GM23248 (cell line): ENCODE measurements around the gene FGFR2. TPM values are rescaled to one million over a fixed set of nuclear protein-coding genes. Genes with fewer than 3 reads are reported as not detected.

Experiments
- DNase-seq: peaks from one replicate; pipeline ENCODE4 v3.0.0-alpha.2; 2015
- H2AFZ ChIP-seq: fragments of 200-600 bp; sonication (generic); 2 replicates; pipeline ENCODE4 v1.6.1; 2016; ENCODE audit warnings: antibody characterized with exemption
- H3F3A ChIP-seq: fragments of 200-600 bp; sonication (generic); 2 replicates; pipeline ENCODE4 v1.6.1; 2016; ENCODE audit warnings: mild to moderate bottlenecking, antibody characterized with exemption, mixed run types; ENCODE audit not compliant: insufficient read depth
- H3K27ac ChIP-seq: fragments of 200-600 bp; sonication (generic); 2 replicates; pipeline ENCODE4 v1.5.1; 2016; ENCODE audit warnings: mild to moderate bottlenecking
- H3K27me3 ChIP-seq: fragments of 200-600 bp; sonication (generic); replicated peaks from 2 replicates; pipeline ENCODE4 v1.6.1; 2016; ENCODE audit warnings: mild to moderate bottlenecking; ENCODE audit not compliant: insufficient read depth
- H3K36me3 ChIP-seq: fragments of 200-600 bp; sonication (generic); 2 replicates; pipeline ENCODE4 v1.6.1; 2016; ENCODE audit warnings: low read depth, mild to moderate bottlenecking
- H3K4me1 ChIP-seq: fragments of 200-600 bp; sonication (generic); 2 replicates; pipeline ENCODE4 v1.6.1; 2016; ENCODE audit warnings: mild to moderate bottlenecking; ENCODE audit not compliant: insufficient read depth
- H3K4me2 ChIP-seq: fragments of 200-600 bp; sonication (generic); one replicate; pipeline ENCODE4 v1.6.1; 2016; ENCODE audit warnings: mild to moderate bottlenecking; ENCODE audit not compliant: unreplicated experiment
- H3K4me3 ChIP-seq: fragments of 200-600 bp; sonication (generic); 2 replicates; pipeline ENCODE4 v1.5.1; 2016; ENCODE audit warnings: mild to moderate bottlenecking
- H3K79me2 ChIP-seq: fragments of 200-600 bp; sonication (generic); 2 replicates; pipeline ENCODE4 v1.6.1; 2016; ENCODE audit warnings: mild to moderate bottlenecking; ENCODE audit not compliant: insufficient read depth
- H3K9ac ChIP-seq: fragments of 200-600 bp; sonication (generic); 2 replicates; pipeline ENCODE4 v1.6.1; 2016; ENCODE audit warnings: mild to moderate bottlenecking
- H3K9me2 ChIP-seq: fragments of 200-600 bp; sonication (generic); 2 replicates; pipeline ENCODE4 v1.6.1; 2016; ENCODE audit warnings: mixed run types, mild to moderate bottlenecking, moderate library complexity; ENCODE audit not compliant: insufficient read depth
- H3K9me3 ChIP-seq: fragments of 200-600 bp; sonication (generic); one replicate; pipeline ENCODE4 v1.6.1; 2017; ENCODE audit warnings: low read depth
- H4K20me1 ChIP-seq: fragments of 200-600 bp; sonication (generic); 2 replicates; pipeline ENCODE4 v1.6.0; 2016; ENCODE audit not compliant: insufficient read depth
- EZH2 ChIP-seq: fragments of 200-600 bp; sonication (generic); IDR thresholded peaks from 2 replicates; pipeline ENCODE4 v1.6.1; 2018; ENCODE audit warnings: antibody characterized with exemption, mild to moderate bottlenecking; ENCODE audit not compliant: insufficient read depth, poor library complexity, severe bottlenecking
- EZH2phosphoT487 ChIP-seq: fragments of 200-600 bp; sonication (generic); IDR thresholded peaks from 2 replicates; pipeline ENCODE4 v1.6.1; 2018; ENCODE audit warnings: antibody characterized with exemption, moderate library complexity, mild to moderate bottlenecking, low read depth; ENCODE audit not compliant: insufficient read depth
- WGBS, 2 experiments: methylation state at CpG; one replicate each; pipeline ENCODE4 v1.1.6; 2015 to 2017; ENCODE audit warnings: low lambda C conversion rate in 2 of 2, low coverage in 1 of 2; ENCODE audit errors: missing lambda C conversion rate in 2 of 2; 5-methylcytosine and 5-hydroxymethylcytosine counted together
- in situ Hi-C: fragments of 300-500 bp; cut with MboI; formaldehyde crosslinking; loops from 2 replicates; pipeline ENCODE4 v1.15.0; 2020
- polyA plus RNA-seq: library from polyadenylated mRNA; unstranded; fragments of >200 nt; fragmentation: Nextera tagmentation; extraction: Ambion mirVana; gene quantifications from 2 replicates; pipeline ENCODE4 v1.2.1, GENCODE V29; 2016
- total RNA-seq: library from RNA; depleted of rRNA; stranded (reverse); fragments of >200 nt; shearing (Covaris generic); gene quantifications from 2 replicates; pipeline ENCODE4 v1.2.3, GENCODE V29; 2014

Gene FGFR2
- total and polyA plus RNA-seq, 2 experiments from 2014 or later, result 0.15 TPM; not detected in 1

DNA sequence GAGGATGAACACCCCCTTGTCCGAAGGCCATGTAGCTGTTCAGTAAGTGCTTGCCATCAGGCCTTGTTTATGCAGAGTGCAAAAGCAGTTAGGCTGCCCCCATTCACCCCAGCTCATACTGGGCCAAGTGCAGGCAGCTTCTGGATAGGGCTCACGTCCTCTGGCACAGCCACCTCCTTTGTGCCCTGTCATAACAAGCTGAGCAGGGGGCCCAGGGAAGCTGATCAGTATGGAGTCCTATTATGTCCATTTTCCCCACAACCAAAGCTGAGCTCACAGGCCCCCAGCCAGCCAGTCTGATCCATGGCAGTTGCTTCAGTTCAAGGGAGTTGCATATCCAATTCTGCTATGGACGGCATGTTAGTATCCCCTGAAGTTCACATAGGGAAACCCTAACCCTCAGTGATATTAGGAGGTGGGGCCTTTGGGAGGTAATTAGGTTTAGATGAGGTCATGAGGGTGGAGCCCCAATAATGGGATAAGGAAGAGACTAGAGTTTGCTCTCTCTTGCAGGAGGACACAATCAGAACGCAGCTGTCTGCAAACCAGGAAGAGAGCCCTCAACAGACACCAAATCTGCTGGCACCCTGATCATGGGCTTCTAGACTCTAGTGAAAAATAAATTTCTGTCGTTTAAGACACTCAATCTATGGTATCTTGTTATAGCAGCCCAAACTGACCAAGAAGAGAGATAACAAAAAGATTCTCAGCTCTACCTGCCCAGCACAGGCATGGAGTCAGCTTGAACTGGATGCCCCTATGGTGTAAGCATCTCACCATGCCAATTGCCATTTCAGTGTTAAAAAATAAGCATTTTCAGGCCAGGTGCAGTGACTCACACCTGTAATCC, 155.9 kb downstream of the FGFR2 start:
- H3K4me3 ChIP-seq, result no peak overlapping the region
- H4K20me1 ChIP-seq, result no peaks in the 10 kb centered on the region
- no peaks in the 10 kb centered on the region for H3K27me3 ChIP-seq
- H3F3A ChIP-seq, result no peaks in the 10 kb centered on the region
- H3K36me3 ChIP-seq, result no peaks in the 10 kb centered on the region
- no peak for TF ChIP-seq EZH2
- no peak for TF ChIP-seq EZH2phosphoT487
- H3K4me1 ChIP-seq, result no peaks in the 10 kb centered on the region
- no peak overlapping the region for H3K4me2 ChIP-seq
- H3K27ac ChIP-seq, result no peak overlapping the region
- H2AFZ ChIP-seq, result no peak overlapping the region
- DNase-seq, result no peak
- no peaks in the 10 kb centered on the region for H3K79me2 ChIP-seq
- H3K9ac ChIP-seq, result no peak overlapping the region
- in situ Hi-C loops, result no loop called here
- 30 to 32% methylated on average over 5 of the region's 5 CpGs for WGBS, 2 experiments
- no peaks in the 10 kb centered on the region for H3K9me2 ChIP-seq
- no peaks in the 10 kb centered on the region for H3K9me3 ChIP-seq

DNA sequence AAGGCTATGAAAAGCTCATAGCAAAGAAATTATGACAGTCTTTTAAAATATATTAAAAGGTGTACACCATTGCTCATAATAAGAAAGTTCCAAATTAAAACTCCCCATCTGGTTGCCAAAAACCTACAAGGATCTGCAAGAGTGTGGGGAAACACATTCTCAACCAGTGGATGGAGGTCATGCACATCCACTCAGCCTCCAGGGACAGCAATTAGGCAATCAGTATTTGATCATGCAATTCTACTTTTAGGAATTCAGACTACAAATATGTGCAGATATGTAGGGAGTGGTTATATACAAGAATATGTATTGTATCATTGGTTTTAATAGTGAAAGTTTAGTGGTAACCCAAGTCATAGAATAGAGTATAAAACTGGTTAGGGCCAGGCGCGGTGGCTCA, 157.8 kb downstream of the FGFR2 start:
- WGBS, 2 experiments, result 81 to 96% methylated on average over 2 of the region's 2 CpGs
- Histone ChIP-seq H4K20me1 (no peaks in the 10 kb centered on the region), H3K79me2 (no peaks in the 10 kb centered on the region)

DNA sequence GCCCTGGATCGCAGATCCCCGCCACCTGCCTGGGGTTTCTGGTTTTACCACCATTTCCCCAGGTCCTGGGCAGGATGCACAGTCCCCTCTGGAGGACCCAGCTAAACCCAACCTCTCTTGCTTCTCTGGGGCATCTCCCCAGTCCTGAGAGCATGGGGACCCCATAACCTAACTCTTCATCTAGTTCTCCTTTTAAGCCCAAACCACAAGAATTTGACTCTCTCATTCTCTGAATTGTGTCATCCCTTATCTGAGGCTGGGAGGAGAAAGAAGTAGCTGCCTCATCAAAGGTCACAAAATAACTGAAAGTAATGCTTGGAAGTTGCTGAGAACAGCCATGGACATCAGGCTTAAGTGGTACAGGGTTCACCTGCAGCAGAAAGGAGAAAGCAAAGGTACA, 159.9 kb downstream of the FGFR2 start:
- Histone ChIP-seq H3K9me2 (no peaks in the 10 kb centered on the region), H3K27me3 (no peaks in the 10 kb centered on the region), H3K9me3 (no peaks in the 10 kb centered on the region), H3F3A (no peaks in the 10 kb centered on the region), H3K27ac (no peak overlapping the region), H3K79me2 (no peaks in the 10 kb centered on the region), H3K4me1 (no peaks in the 10 kb centered on the region), H3K4me2 (no peak overlapping the region), H4K20me1 (no peaks in the 10 kb centered on the region), H3K36me3 (no peaks in the 10 kb centered on the region), H2AFZ (no peak overlapping the region), H3K4me3 (no peak overlapping the region), H3K9ac (no peak overlapping the region)
- WGBS, 2 experiments, result 76 to 84% methylated on average over 2 of the region's 2 CpGs
- in situ Hi-C loops, result no loop called here
- no peak for DNase-seq
- TF ChIP-seq EZH2, result no peak
- no peak for TF ChIP-seq EZH2phosphoT487

More for the DNA sequence above, 157.8 kb downstream of the FGFR2 start:
- H3K4me3 ChIP-seq, result no peak overlapping the region
- no peak for DNase-seq
- H3K9me3 ChIP-seq, result no peaks in the 10 kb centered on the region
- no peak overlapping the region for H3K4me2 ChIP-seq
- no peaks in the 10 kb centered on the region for H3K4me1 ChIP-seq
- no peak overlapping the region for H3K27ac ChIP-seq
- TF ChIP-seq EZH2 (no peak), EZH2phosphoT487 (no peak)
- H2AFZ ChIP-seq, result no peak overlapping the region
- H3K36me3 ChIP-seq, result no peaks in the 10 kb centered on the region
- no peaks in the 10 kb centered on the region for H3K9me2 ChIP-seq
- no peaks in the 10 kb centered on the region for H3F3A ChIP-seq
- H3K27me3 ChIP-seq, result no peaks in the 10 kb centered on the region
- no peak overlapping the region for H3K9ac ChIP-seq
- in situ Hi-C loops, result no loop called here

DNA sequence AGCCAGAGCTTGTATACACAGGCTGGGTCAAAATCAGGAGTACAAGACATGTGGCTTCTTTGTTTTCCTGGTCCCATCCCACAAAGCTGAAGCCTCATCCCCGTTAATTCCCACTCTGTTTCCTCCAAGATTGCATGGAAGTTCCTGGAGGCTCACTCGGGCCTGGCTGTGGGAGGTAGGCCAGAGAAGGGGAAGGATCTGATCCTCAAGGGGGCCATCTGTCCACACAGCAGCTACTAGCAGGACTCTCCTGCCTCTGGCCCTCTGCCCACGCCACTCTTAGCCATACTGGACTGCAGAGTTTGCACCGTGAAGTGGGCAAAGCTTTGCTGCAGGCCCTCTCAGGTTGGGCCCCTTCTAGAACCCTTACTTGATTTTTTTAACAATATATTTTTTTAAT, 160.6 kb downstream of the FGFR2 start:
- in situ Hi-C loops, result no loop called here
- TF ChIP-seq EZH2phosphoT487 (no peak), EZH2 (no peak)
- no peak overlapping the region for H3K4me2 ChIP-seq

More for the DNA sequence above, 160.6 kb downstream of the FGFR2 start:
- Histone ChIP-seq H3K9me2 (no peaks in the 10 kb centered on the region), H3K36me3 (no peaks in the 10 kb centered on the region), H2AFZ (no peak overlapping the region), H3K4me3 (no peak overlapping the region), H4K20me1 (no peaks in the 10 kb centered on the region), H3K27ac (no peak overlapping the region), H3K9ac (no peak overlapping the region), H3K9me3 (no peaks in the 10 kb centered on the region), H3K27me3 (no peaks in the 10 kb centered on the region), H3K79me2 (no peaks in the 10 kb centered on the region), H3F3A (no peaks in the 10 kb centered on the region), H3K4me1 (no peaks in the 10 kb centered on the region)
- no peak for DNase-seq
- 5 to 8% methylated on average over 4 of the region's 4 CpGs for WGBS, 2 experiments
